DOHH2 (cell line): Measurements from ENCODE around the gene IGF1R.

Experiments used
- CTCF ChIP-seq: fragments of 200-600 bp; sonication (generic); IDR thresholded peaks from one replicate; pipeline ENCODE4 v1.5.1; 2014; ENCODE audit warnings: antibody characterized with exemption, mild to moderate bottlenecking, low read depth, low read length; ENCODE audit not compliant: poor library complexity, severe bottlenecking
- EZH2phosphoT487 ChIP-seq: fragments of 200-600 bp; sonication (generic); IDR thresholded peaks from 2 replicates; pipeline ENCODE4 v1.6.1; 2017; ENCODE audit warnings: borderline replicate concordance, mild to moderate bottlenecking, antibody characterized with exemption, low read length, moderate library complexity, mixed read lengths

- no peak for TF ChIP-seq CTCF
- no peak for TF ChIP-seq EZH2phosphoT487
Observed at GRCh38 chr15:98649472-98650416, 1.4 kb downstream of the IGF1R start.
